ENCODE data around the gene PDSS1.

- no peak for TF ChIP-seq CTCF (conservative IDR thresholded peaks at IDR 0.05; ENCODE audit: low read length)
- TF ChIP-seq EZH2phosphoT487 (IDR thresholded peaks at IDR 0.05; ENCODE audit: borderline replicate concordance), result no peak
These were observed 89.9 kb downstream of the PDSS1 start for GRCh38 chr10:26787362-26787761.
